SK-N-SH (cell line): ENCODE data around the gene DISP2.

Source experiments
- CTCF ChIP-seq: fragments of 200-600 bp; sonication (generic); IDR thresholded peaks from 2 replicates; pipeline ENCODE4 v1.6.1; 2017; ENCODE audit warnings: antibody characterized with exemption, mild to moderate bottlenecking, moderate library complexity
- NFIC ChIP-seq: IDR thresholded peaks from 2 replicates; pipeline ENCODE4 v1.4.0; 2012; ENCODE audit warnings: borderline replicate concordance
- POLR2AphosphoS5 ChIP-seq: IDR thresholded peaks from 2 replicates; pipeline ENCODE4 v1.6.1; 2012; ENCODE audit warnings: low read depth, low read length
- REST ChIP-seq: IDR thresholded peaks from 2 replicates; pipeline ENCODE4 v1.6.1; 2012; ENCODE audit warnings: mild to moderate bottlenecking, low read depth, low read length, moderate library complexity
- TEAD4 ChIP-seq: IDR thresholded peaks from 2 replicates; pipeline ENCODE4 v1.4.0; 2012; ENCODE audit warnings: mild to moderate bottlenecking, borderline replicate concordance; ENCODE audit not compliant: insufficient read depth

DNA sequence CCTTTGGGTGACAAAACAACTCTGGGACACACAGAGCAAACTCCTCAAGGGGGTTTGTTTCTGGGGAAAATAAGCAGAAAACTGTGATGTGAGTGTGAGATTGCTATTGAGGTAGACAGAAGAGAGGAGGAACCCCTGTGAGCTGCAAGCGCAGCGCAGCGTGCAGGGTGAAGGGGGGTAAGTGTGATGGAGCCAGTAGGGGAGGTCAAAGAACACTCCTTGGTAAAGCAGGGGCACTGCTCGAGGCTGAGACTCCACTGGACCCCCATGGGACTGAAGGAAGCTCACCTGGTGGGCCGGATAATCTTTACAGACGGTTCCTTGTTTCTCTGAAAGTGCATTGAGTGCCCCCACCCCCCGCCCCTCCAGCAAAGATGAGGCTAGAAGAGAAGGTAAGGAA lies 27.0 kb upstream of the DISP2 start:
- TF ChIP-seq CTCF (no peak), REST (no peak), NFIC (no peak), POLR2AphosphoS5 (no peak), TEAD4 (no peak)
